ENCODE data around the gene KRTAP5-8. TPM values are rescaled to one million over a fixed set of nuclear protein-coding genes. Genes with fewer than 3 reads are reported as not detected.

KRTAP5-8 gene
- total RNA-seq, 1 experiment from 2014 or later = not detected

GRCh38 chr11:71490731-71491390, 47.0 kb upstream of the KRTAP5-8 start:
- no peaks in the 10 kb centered on the region for H3K9me3 Mint-ChIP-seq (ENCODE audit: unreplicated experiment)
- intact Hi-C loops (cut with micrococcal nuclease) = no loop called here
- DNase-seq (ENCODE audit: unreplicated experiment) = no peak
- TF ChIP-seq CTCF (IDR thresholded peaks at IDR 0.05; ENCODE audit: unreplicated experiment) = no peak
- POLR2A ChIA-PET = no interaction called here
- CTCF ChIA-PET = no interaction called here
- BruUV-seq (replicated peaks) = no TSS peak
- H3K27ac Mint-ChIP-seq (ENCODE audit: low read depth, unreplicated experiment) = no peak overlapping the region
- peaks cover 13% of the 10 kb centered on the region for H3K4me1 Mint-ChIP-seq (ENCODE audit: insufficient read depth, unreplicated experiment)
- peaks cover 76% of the 10 kb centered on the region for H3K36me3 Mint-ChIP-seq (ENCODE audit: insufficient read depth, unreplicated experiment)
- H3K4me3 Mint-ChIP-seq (ENCODE audit: unreplicated experiment) = no peak overlapping the region
- no peaks in the 10 kb centered on the region for H3K27me3 Mint-ChIP-seq (ENCODE audit: insufficient read depth, unreplicated experiment)

- no peak for TF ChIP-seq CTCF (IDR thresholded peaks at IDR 0.05; ENCODE audit: unreplicated experiment)
Observed at GRCh38 chr11:71491531-71491930, 46.3 kb upstream of the KRTAP5-8 start.

GRCh38 chr11:71491940-71492339, 45.9 kb upstream of the KRTAP5-8 start:
- BruUV-seq (replicated peaks) = no TSS peak
- peaks cover 77% of the 10 kb centered on the region for H3K36me3 Mint-ChIP-seq (ENCODE audit: insufficient read depth, unreplicated experiment)
- intact Hi-C loops (cut with micrococcal nuclease) = no loop called here
- H3K27ac Mint-ChIP-seq (ENCODE audit: low read depth, unreplicated experiment) = no peak overlapping the region
- DNase-seq (ENCODE audit: unreplicated experiment) = no peak
- no peaks in the 10 kb centered on the region for H3K27me3 Mint-ChIP-seq (ENCODE audit: insufficient read depth, unreplicated experiment)
- CTCF ChIA-PET = interaction anchor here (0.6 kb wide), 1 partner anchor 772 kb away, joined by 3 read pairs; no protein-coding TSS in a partner anchor
- H3K4me3 Mint-ChIP-seq (ENCODE audit: unreplicated experiment) = no peak overlapping the region
- peaks cover 13% of the 10 kb centered on the region for H3K4me1 Mint-ChIP-seq (ENCODE audit: insufficient read depth, unreplicated experiment)
- no peaks in the 10 kb centered on the region for H3K9me3 Mint-ChIP-seq (ENCODE audit: unreplicated experiment)
- TF ChIP-seq CTCF (IDR thresholded peaks at IDR 0.05; ENCODE audit: unreplicated experiment) = no peak
- POLR2A ChIA-PET = no interaction called here

More at GRCh38 chr11:71491531-71491930, 46.3 kb upstream of the KRTAP5-8 start:
- no peaks in the 10 kb centered on the region for H3K9me3 Mint-ChIP-seq (ENCODE audit: unreplicated experiment)
- no peaks in the 10 kb centered on the region for H3K27me3 Mint-ChIP-seq (ENCODE audit: insufficient read depth, unreplicated experiment)
- CTCF ChIA-PET = interaction anchor here (0.6 kb wide), 1 partner anchor 771 kb away, joined by 3 read pairs; no protein-coding TSS in a partner anchor
- H3K27ac Mint-ChIP-seq (ENCODE audit: low read depth, unreplicated experiment) = no peak overlapping the region
- peaks cover 13% of the 10 kb centered on the region for H3K4me1 Mint-ChIP-seq (ENCODE audit: insufficient read depth, unreplicated experiment)
- no peak overlapping the region for H3K4me3 Mint-ChIP-seq (ENCODE audit: unreplicated experiment)
- POLR2A ChIA-PET = no interaction called here
- BruUV-seq (replicated peaks) = no TSS peak
- H3K36me3 Mint-ChIP-seq (ENCODE audit: insufficient read depth, unreplicated experiment) = peaks cover 76% of the 10 kb centered on the region
- intact Hi-C loops (cut with micrococcal nuclease) = no loop called here
- no peak for DNase-seq (ENCODE audit: unreplicated experiment)

- POLR2A ChIA-PET = no interaction called here
- H3K36me3 Mint-ChIP-seq (ENCODE audit: insufficient read depth, unreplicated experiment) = peaks cover 74% of the 10 kb centered on the region
- no peak for TF ChIP-seq CTCF (IDR thresholded peaks at IDR 0.05; ENCODE audit: unreplicated experiment)
- H3K27ac Mint-ChIP-seq (ENCODE audit: low read depth, unreplicated experiment) = no peak overlapping the region
- H3K9me3 Mint-ChIP-seq (ENCODE audit: unreplicated experiment) = no peaks in the 10 kb centered on the region
- no peak overlapping the region for H3K4me3 Mint-ChIP-seq (ENCODE audit: unreplicated experiment)
- no TSS peak for BruUV-seq (replicated peaks)
- no peak for DNase-seq (ENCODE audit: unreplicated experiment)
- CTCF ChIA-PET = no interaction called here
- H3K27me3 Mint-ChIP-seq (ENCODE audit: insufficient read depth, unreplicated experiment) = no peaks in the 10 kb centered on the region
- intact Hi-C loops (cut with micrococcal nuclease) = no loop called here
- no peaks in the 10 kb centered on the region for H3K4me1 Mint-ChIP-seq (ENCODE audit: insufficient read depth, unreplicated experiment)
Observed at GRCh38 chr11:71495286-71496230, 42.3 kb upstream of the KRTAP5-8 start.

Measured in MCF 10A (cell line).